PFSK-1 (cell line): ENCODE measurements around the gene USB1.

Experiments used
- FOXP2 ChIP-seq: optimal IDR thresholded peaks from 2 replicates; pipeline ENCODE3; 2011; ENCODE audit warnings: borderline replicate concordance, control low read depth, inconsistent platforms; ENCODE audit not compliant: insufficient read depth; ENCODE audit errors: extremely low read length, extremely low read depth
- POLR2AphosphoS5 ChIP-seq: IDR thresholded peaks from 2 replicates; pipeline ENCODE4 v1.6.1; 2012; ENCODE audit warnings: low read depth, mild to moderate bottlenecking, control low read depth, low read length, moderate library complexity
- SIN3A ChIP-seq: IDR thresholded peaks from 2 replicates; pipeline ENCODE4 v1.6.1; 2012; ENCODE audit warnings: mild to moderate bottlenecking, low read length, moderate library complexity, borderline replicate concordance; ENCODE audit not compliant: insufficient read depth
- TAF1 ChIP-seq: IDR thresholded peaks from 2 replicates; pipeline ENCODE4 v1.6.1; 2012; ENCODE audit warnings: low read length, control low read depth, borderline replicate concordance; ENCODE audit not compliant: insufficient read depth
- TF ChIP-seq, protein P1 (sequence below), 2 experiments: IDR thresholded peaks; 2 replicates each; pipeline versions ENCODE4 v1.6.1 to v1.8.0; 2011 to 2012; ENCODE audit warnings: low read depth in 2 of 2, low read length in 2 of 2, control low read depth in 1 of 2, inconsistent platforms in 1 of 2, mild to moderate bottlenecking in 1 of 2, moderate library complexity in 1 of 2; ENCODE audit not compliant: insufficient read depth in 1 of 2

DNA sequence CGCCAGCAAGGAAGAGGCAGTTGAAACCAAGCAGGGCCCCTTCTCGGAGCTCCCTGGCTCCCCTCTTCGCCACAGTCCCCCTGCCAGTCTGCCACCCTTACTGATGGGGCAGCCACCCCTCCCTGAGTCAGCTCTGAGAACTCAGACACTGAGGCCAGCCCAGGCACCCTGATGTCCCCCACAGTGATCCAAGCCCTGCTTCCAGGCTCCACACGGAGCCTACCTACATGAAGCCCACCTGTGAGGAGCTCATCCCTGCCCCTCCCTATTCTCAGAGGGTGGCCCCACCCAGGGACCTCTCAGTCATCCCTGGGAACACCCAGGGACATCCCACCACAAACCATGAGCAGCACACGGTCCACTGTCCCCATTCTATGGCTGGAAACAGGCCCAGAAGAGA lies 39.2 kb upstream of the USB1 start:
- TF ChIP-seq, protein P1, sequence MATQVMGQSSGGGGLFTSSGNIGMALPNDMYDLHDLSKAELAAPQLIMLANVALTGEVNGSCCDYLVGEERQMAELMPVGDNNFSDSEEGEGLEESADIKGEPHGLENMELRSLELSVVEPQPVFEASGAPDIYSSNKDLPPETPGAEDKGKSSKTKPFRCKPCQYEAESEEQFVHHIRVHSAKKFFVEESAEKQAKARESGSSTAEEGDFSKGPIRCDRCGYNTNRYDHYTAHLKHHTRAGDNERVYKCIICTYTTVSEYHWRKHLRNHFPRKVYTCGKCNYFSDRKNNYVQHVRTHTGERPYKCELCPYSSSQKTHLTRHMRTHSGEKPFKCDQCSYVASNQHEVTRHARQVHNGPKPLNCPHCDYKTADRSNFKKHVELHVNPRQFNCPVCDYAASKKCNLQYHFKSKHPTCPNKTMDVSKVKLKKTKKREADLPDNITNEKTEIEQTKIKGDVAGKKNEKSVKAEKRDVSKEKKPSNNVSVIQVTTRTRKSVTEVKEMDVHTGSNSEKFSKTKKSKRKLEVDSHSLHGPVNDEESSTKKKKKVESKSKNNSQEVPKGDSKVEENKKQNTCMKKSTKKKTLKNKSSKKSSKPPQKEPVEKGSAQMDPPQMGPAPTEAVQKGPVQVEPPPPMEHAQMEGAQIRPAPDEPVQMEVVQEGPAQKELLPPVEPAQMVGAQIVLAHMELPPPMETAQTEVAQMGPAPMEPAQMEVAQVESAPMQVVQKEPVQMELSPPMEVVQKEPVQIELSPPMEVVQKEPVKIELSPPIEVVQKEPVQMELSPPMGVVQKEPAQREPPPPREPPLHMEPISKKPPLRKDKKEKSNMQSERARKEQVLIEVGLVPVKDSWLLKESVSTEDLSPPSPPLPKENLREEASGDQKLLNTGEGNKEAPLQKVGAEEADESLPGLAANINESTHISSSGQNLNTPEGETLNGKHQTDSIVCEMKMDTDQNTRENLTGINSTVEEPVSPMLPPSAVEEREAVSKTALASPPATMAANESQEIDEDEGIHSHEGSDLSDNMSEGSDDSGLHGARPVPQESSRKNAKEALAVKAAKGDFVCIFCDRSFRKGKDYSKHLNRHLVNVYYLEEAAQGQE (IDR thresholded peaks at IDR 0.05; ENCODE audit: insufficient read depth in 1 of 2, low read depth in 2 of 2, low read length in 2 of 2): no peak
- TF ChIP-seq POLR2AphosphoS5 (no peak), TAF1 (no peak), SIN3A (no peak), FOXP2 (no peak)
